Neuronal stem cell (in vitro differentiated cells): ENCODE measurements around the gene USP54.
"Not testable (repeated sequence)": the region's sequence is repeated elsewhere in the genome, so short reads cannot be mapped to it uniquely, and the experiment has no call there.

ENCODE experiments used
- DNase-seq: peaks from one replicate; pipeline ENCODE4 v3.0.0-alpha.2; 2013; ENCODE audit warnings: low spot score
- H2AFZ ChIP-seq: one replicate; pipeline ENCODE4 v1.6.1; 2013; ENCODE audit warnings: mild to moderate bottlenecking, low read length, inconsistent platforms
- H2AK5ac ChIP-seq: 2 replicates; pipeline ENCODE4 v1.6.1; 2013; ENCODE audit warnings: low read depth, mild to moderate bottlenecking, inconsistent platforms, low read length, moderate library complexity, mixed read lengths
- H2BK120ac ChIP-seq: 2 replicates; pipeline ENCODE4 v1.6.1; 2013; ENCODE audit warnings: low read depth, mild to moderate bottlenecking, inconsistent platforms, low read length, moderate library complexity, mixed read lengths
- H2BK12ac ChIP-seq: one replicate; pipeline ENCODE4 v1.6.1; 2013; ENCODE audit warnings: low read length, inconsistent platforms
- H2BK15ac ChIP-seq: 2 replicates; pipeline ENCODE4 v1.6.1; 2013; ENCODE audit warnings: mild to moderate bottlenecking, low read length, inconsistent platforms, mixed read lengths
- H2BK5ac ChIP-seq: one replicate; pipeline ENCODE4 v1.6.1; 2013; ENCODE audit warnings: inconsistent platforms, mild to moderate bottlenecking, low read length, moderate library complexity
- H3K14ac ChIP-seq: one replicate; pipeline ENCODE4 v1.6.1; 2013; ENCODE audit warnings: low read length, inconsistent platforms
- H3K18ac ChIP-seq: 2 replicates; pipeline ENCODE4 v1.6.1; 2013; ENCODE audit warnings: low read length, inconsistent platforms
- H3K23ac ChIP-seq: 2 replicates; pipeline ENCODE4 v1.6.1; 2013; ENCODE audit warnings: low read depth, mild to moderate bottlenecking, mixed read lengths, low read length, inconsistent platforms; ENCODE audit not compliant: poor library complexity
- H3K27ac ChIP-seq: replicated peaks from 3 replicates; pipeline ENCODE4 v1.5.1; 2013; ENCODE audit warnings: low read length, inconsistent platforms
- H3K27me3 ChIP-seq, 3 experiments: 2 replicates each; pipeline ENCODE4 v1.6.1; 2013; ENCODE audit warnings: low read length in 3 of 3, mild to moderate bottlenecking in 2 of 3, inconsistent platforms in 1 of 3, low read depth in 1 of 3, mixed read lengths in 1 of 3, moderate library complexity in 1 of 3; ENCODE audit not compliant: control insufficient read depth in 3 of 3, insufficient read depth in 3 of 3
- H3K36me3 ChIP-seq, 2 donors: replicated peaks in 1 of 2; 2 replicates each; pipeline ENCODE4 v1.6.1; 2013; ENCODE audit warnings: low read length in 2 of 2; ENCODE audit not compliant: control insufficient read depth in 2 of 2, insufficient read depth in 2 of 2
- H3K4ac ChIP-seq: 2 replicates; pipeline ENCODE4 v1.6.1; 2013; ENCODE audit warnings: inconsistent platforms, mild to moderate bottlenecking, low read length, moderate library complexity
- H3K4me1 ChIP-seq, 2 donors: 1 replicate in 1 of 2; 2 replicates in 1 of 2; pipeline ENCODE4 v1.6.1; 2013; ENCODE audit warnings: low read length in 2 of 2, low read depth in 1 of 2; ENCODE audit not compliant: control insufficient read depth in 2 of 2, insufficient read depth in 1 of 2
- H3K4me2 ChIP-seq: one replicate; pipeline ENCODE4 v1.6.1; 2013; ENCODE audit warnings: mild to moderate bottlenecking, low read length, inconsistent platforms; ENCODE audit not compliant: insufficient read depth, poor library complexity, severe bottlenecking
- H3K4me3 ChIP-seq, 2 donors: 2 replicates each; pipeline ENCODE4 v1.5.1; 2013; ENCODE audit warnings: low read length in 2 of 2, mild to moderate bottlenecking in 2 of 2, inconsistent platforms in 1 of 2, moderate library complexity in 1 of 2
- H3K79me1 ChIP-seq: one replicate; pipeline ENCODE4 v1.6.1; 2013; ENCODE audit warnings: low read depth, mild to moderate bottlenecking, inconsistent platforms, low read length, moderate library complexity
- H3K9ac ChIP-seq: one replicate; pipeline ENCODE4 v1.6.1; 2013; ENCODE audit warnings: mild to moderate bottlenecking, low read depth, low read length, inconsistent platforms; ENCODE audit not compliant: poor library complexity
- H3K9me3 ChIP-seq, 2 donors: replicated peaks in 1 of 2; 2 replicates each; pipeline versions ENCODE3 to v1.6.1; 2013; ENCODE audit warnings: low read length in 2 of 2, mild to moderate bottlenecking in 2 of 2, inconsistent platforms in 1 of 2, low read depth in 1 of 2, mixed read lengths in 1 of 2, moderate library complexity in 1 of 2; ENCODE audit not compliant: control insufficient read depth in 2 of 2, insufficient read depth in 1 of 2
- H4K8ac ChIP-seq: one replicate; pipeline ENCODE4 v1.6.1; 2013; ENCODE audit warnings: low read depth, mild to moderate bottlenecking, inconsistent platforms, low read length, moderate library complexity
- H4K91ac ChIP-seq: one replicate; pipeline ENCODE4 v1.6.1; 2013; ENCODE audit warnings: low read length, low read depth, mild to moderate bottlenecking, inconsistent platforms; ENCODE audit not compliant: poor library complexity
- WGBS, 2 donors: extraction: QIAGEN DNeasy Blood & Tissue Kit; methylation state at CpG; one replicate each; pipeline ENCODE4 v1.1.7; 2013; ENCODE audit warnings: missing lambda C conversion rate in 2 of 2, mixed read lengths in 1 of 2; ENCODE audit not compliant: insufficient read length in 2 of 2, insufficient replicate concordance in 1 of 2; ENCODE audit errors: extremely low coverage in 2 of 2; 5-methylcytosine and 5-hydroxymethylcytosine counted together

USP54 gene

DNA sequence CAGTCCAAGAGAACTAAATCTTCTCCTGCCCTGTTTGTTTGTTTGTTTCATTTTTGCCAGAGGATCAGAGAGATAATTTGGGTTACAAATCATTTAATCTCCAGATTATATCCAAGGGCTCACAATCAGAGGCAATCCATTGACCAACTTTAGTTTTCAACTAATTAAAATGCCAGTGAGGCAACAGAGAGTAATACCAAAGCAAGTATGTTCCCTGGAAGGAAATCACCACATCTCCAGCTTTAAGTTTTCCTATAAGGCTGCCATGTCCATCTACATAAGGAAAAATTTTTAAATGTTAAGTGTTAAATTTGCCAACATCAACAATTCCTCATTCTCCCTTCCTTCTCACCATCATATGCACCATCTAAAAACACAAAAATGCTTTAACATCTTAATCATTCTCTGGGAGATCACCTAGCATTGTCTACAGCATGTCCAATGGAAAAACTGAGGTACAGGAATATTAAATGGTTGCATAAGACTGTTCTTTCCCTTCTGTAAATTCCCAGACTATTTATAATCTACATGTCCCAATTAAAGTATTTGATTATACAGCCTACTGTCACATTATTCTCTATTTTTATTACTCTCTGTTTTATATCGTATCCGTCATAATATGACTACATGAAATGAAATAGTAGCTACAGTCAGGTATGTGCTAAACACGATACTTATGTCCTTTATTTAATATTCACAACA lies 14.1 kb downstream of the USP54 start:
- Histone ChIP-seq H3K14ac (no peak overlapping the region), H3K9me3 (no peaks in the 10 kb centered on the region), H3K79me1 (peaks cover 8% of the 10 kb centered on the region), H3K4me2 (no peak overlapping the region), H3K27ac (no peak overlapping the region), H3K4me1 (peaks cover 0 to 6% of the 10 kb centered on the region in 2 donors), H2BK120ac (no peak overlapping the region), H4K8ac (no peak overlapping the region), H2BK15ac (no peak overlapping the region), H2AFZ (no peak overlapping the region), H3K18ac (no peak overlapping the region), H4K91ac (no peak overlapping the region), H2BK12ac (no peak overlapping the region), H3K4me3 (no peak overlapping the region), H3K23ac (no peak overlapping the region), H3K36me3 (peaks cover 9 to 42% of the 10 kb centered on the region in 2 donors), H3K9ac (no peak overlapping the region), H2BK5ac (no peak overlapping the region), H3K27me3 (no peaks in the 10 kb centered on the region), H3K4ac (no peak overlapping the region), H2AK5ac (no peak overlapping the region)
- no CpG with 5 or more reads among the region's 3 CpGs for WGBS, 2 donors
- DNase-seq: no peak

DNA sequence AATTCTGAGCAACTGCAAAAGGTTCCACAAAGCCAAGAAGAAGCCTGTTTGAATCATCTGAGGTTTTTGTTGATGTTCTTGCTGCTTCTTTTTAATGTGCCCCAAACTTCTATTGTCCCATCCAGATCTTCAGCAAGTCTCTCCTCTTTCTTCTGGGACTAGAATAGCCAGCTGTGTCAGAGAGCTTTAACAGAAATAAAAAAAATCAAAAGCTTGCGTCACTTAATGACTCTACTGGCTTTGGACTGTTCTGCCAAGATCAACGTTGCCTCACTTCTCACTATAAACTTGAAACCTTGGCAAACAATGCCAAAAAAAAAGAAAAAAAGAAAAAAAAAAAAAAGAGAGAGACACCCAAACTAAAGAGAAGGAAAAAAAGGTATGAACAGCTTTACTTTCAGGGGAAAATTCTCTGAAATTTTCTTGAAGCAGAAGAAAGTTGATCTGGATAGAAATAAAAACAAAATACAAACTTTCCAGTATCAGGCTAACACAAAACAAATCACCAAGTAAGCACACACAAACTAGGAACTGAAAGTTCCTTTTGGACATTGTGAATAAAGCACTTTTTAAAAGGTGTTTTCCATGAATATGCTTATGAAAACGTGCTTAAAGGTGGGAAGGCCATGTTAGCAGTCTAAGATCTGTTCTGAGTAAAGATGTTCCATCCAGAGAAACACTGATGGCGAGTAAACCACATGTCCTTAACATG lies 14.8 kb downstream of the USP54 start:
- H3K4me2 ChIP-seq: no peak overlapping the region
- H3K36me3 ChIP-seq: peaks cover 9 to 49% of the 10 kb centered on the region in 2 donors
- no peak overlapping the region for H4K91ac ChIP-seq
- H3K18ac ChIP-seq: no peak overlapping the region
- H2BK5ac ChIP-seq: no peak overlapping the region
- H2AK5ac ChIP-seq: no peak overlapping the region
- no peak overlapping the region for H2AFZ ChIP-seq
- no peaks in the 10 kb centered on the region for H3K9me3 ChIP-seq
- H3K4me3 ChIP-seq: no peak overlapping the region
- H2BK120ac ChIP-seq: no peak overlapping the region
- H3K9ac ChIP-seq: no peak overlapping the region
- no peak overlapping the region for H3K4ac ChIP-seq
- no peak overlapping the region for H2BK15ac ChIP-seq
- H3K23ac ChIP-seq: no peak overlapping the region
- peaks cover 8% of the 10 kb centered on the region for H3K79me1 ChIP-seq
- H2BK12ac ChIP-seq: no peak overlapping the region
- no peak overlapping the region for H4K8ac ChIP-seq
- no peak overlapping the region for H3K14ac ChIP-seq
- no peaks in the 10 kb centered on the region for H3K27me3 ChIP-seq
- H3K27ac ChIP-seq: no peak overlapping the region
- no CpG with 5 or more reads among the region's 4 CpGs for WGBS, 2 donors
- DNase-seq: no peak
- H3K4me1 ChIP-seq: peaks cover 0 to 6% of the 10 kb centered on the region in 2 donors

DNA sequence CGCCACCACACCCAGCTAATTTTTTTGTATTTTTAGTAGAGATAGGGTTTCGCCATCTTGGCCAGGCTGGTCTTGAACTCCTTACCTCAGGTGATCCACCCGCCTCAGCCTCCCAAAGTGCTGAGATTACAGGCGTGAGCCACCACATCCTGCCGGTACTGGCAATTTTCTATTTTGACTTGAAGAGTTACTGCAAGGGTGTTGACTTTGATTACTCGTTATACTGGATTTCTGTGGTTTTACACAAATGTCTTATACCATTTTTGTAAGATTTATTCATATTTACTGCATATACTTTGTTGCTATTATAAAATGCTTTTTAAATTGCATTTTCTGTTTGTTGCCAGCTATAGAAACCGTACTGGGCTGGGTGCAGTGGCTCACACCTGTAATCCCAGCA lies 24.1 kb downstream of the USP54 start:
- not testable (repeated sequence) for H3K27me3 ChIP-seq, H3K9me3 ChIP-seq, H2BK120ac ChIP-seq, DNase-seq, H2BK12ac ChIP-seq, H2BK5ac ChIP-seq, H3K4me1 ChIP-seq, H2AK5ac ChIP-seq, H3K14ac ChIP-seq, H2AFZ ChIP-seq, H4K91ac ChIP-seq, H3K4ac ChIP-seq, H4K8ac ChIP-seq, H3K79me1 ChIP-seq, H3K18ac ChIP-seq, H3K4me3 ChIP-seq, H3K23ac ChIP-seq, H2BK15ac ChIP-seq, H3K4me2 ChIP-seq, H3K9ac ChIP-seq, H3K27ac ChIP-seq
- peaks cover 7 to 83% of the 10 kb centered on the region in 2 donors for H3K36me3 ChIP-seq
- no CpG with 5 or more reads among the region's 7 CpGs for WGBS, 2 donors

DNA sequence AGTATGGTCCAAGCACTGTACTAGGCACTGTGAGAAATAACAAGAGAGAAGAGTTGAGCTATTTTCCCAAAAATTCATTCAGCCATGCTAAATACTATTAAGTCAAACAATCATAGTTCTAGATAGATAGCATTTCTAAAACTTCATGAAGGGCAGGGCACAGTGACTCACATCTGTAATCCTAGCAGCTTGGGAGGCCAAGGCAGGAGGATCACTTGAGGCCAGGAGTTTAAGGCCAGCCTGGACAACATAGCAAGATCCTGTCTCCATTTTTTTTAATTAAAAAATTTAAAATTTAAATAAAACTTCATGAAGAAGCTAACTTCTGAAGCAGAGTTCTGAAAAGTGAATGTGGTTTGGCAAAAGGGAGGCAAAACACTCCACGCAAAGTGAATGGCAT lies 29.9 kb downstream of the USP54 start:
- Histone ChIP-seq H2BK120ac (no peak overlapping the region), H3K27me3 (no peaks in the 10 kb centered on the region), H2BK5ac (no peak overlapping the region), H2BK12ac (no peak overlapping the region), H3K36me3 (peaks cover 2 to 53% of the 10 kb centered on the region in 2 donors), H3K4me2 (no peak overlapping the region), H3K27ac (no peak overlapping the region), H2AK5ac (no peak overlapping the region), H3K9me3 (no peaks in the 10 kb centered on the region), H2BK15ac (no peak overlapping the region), H3K79me1 (peaks cover 2% of the 10 kb centered on the region), H3K4me3 (no peak overlapping the region), H3K4ac (no peak overlapping the region), H4K91ac (no peak overlapping the region), H3K14ac (no peak overlapping the region), H3K18ac (no peak overlapping the region), H3K9ac (no peak overlapping the region), H4K8ac (no peak overlapping the region), H3K4me1 (peaks cover 0 to 3% of the 10 kb centered on the region in 2 donors), H2AFZ (no peak overlapping the region), H3K23ac (no peak overlapping the region)
- no CpG with 5 or more reads among the region's 1 CpG for WGBS, 2 donors
- DNase-seq: no peak
